Stimulated activated CD8-positive, alpha-beta memory T cell treated with anti-CD3 and anti-CD28 coated beads, Interleukin-2, amount 100 ng/mL, for 48 hours (primary cell): ENCODE data around the gene RMRP.
"Not testable (repeated sequence)": the region's sequence is repeated elsewhere in the genome, so short reads cannot be mapped to it uniquely, and the experiment has no call there.

Source experiments
- DNase-seq, 2 donors: peaks; one replicate each; pipeline ENCODE4 v3.0.0-alpha.2; 2020; ENCODE audit warnings: low read depth in 2 of 2

Gene RMRP

GRCh38 chr9:35641478-35641877, 16.3 kb downstream of the RMRP start:
- DNase-seq = not testable (repeated sequence)

GRCh38 chr9:35640431-35640830, 17.4 kb downstream of the RMRP start:
- DNase-seq = not testable (repeated sequence)

- no peak for DNase-seq
Observed at GRCh38 chr9:35639631-35640030, 18.2 kb downstream of the RMRP start.

GRCh38 chr9:35639225-35639624, 18.6 kb downstream of the RMRP start:
- not testable (repeated sequence) for DNase-seq

GRCh38 chr9:35638751-35639150, 19.1 kb downstream of the RMRP start:
- not testable (repeated sequence) for DNase-seq

GRCh38 chr9:35637427-35637955, 20.3 kb downstream of the RMRP start:
- DNase-seq = not testable (repeated sequence)

- DNase-seq = not testable (repeated sequence)
Observed at GRCh38 chr9:35636877-35637246, 21.0 kb downstream of the RMRP start.

GRCh38 chr9:35636135-35636876, 21.5 kb downstream of the RMRP start:
- no peak for DNase-seq

GRCh38 chr9:35635730-35636129, 22.1 kb downstream of the RMRP start:
- no peak for DNase-seq

GRCh38 chr9:35629597-35629996, 28.2 kb downstream of the RMRP start:
- no peak for DNase-seq

- DNase-seq = no peak
Observed at GRCh38 chr9:35628389-35628991, 29.3 kb downstream of the RMRP start.

GRCh38 chr9:35627575-35627974, 30.2 kb downstream of the RMRP start:
- no peak for DNase-seq

GRCh38 chr9:35619800-35620158, 38.0 kb downstream of the RMRP start:
- DNase-seq = no peak

- DNase-seq = peak; percentile 31 to 48
Observed at GRCh38 chr9:35618854-35619799, 38.7 kb downstream of the RMRP start.

GRCh38 chr9:35618325-35618727, 39.5 kb downstream of the RMRP start, which contains the start of gene CD72:
Gene CD72, minus strand, starts transcription at chr9:35618413. Its CDS starts 110 bp downstream, at chr9:35618303.
- no peak for DNase-seq

- DNase-seq = no peak
Observed at GRCh38 chr9:35617548-35617947, 40.3 kb downstream of the RMRP start.

- peak; percentile 70 for DNase-seq
Observed at GRCh38 chr9:35616681-35617459, 40.9 kb downstream of the RMRP start.

GRCh38 chr9:35615981-35616680, 41.7 kb downstream of the RMRP start:
- DNase-seq = no peak

GRCh38 chr9:35612843-35613242, 45.0 kb downstream of the RMRP start:
- no peak for DNase-seq

- not testable (repeated sequence) for DNase-seq
Observed at GRCh38 chr9:35612066-35612465, 45.8 kb downstream of the RMRP start.
